Measurements from ENCODE around the gene LINGO4. TPM values are rescaled to one million over a fixed set of nuclear protein-coding genes. Genes with fewer than 3 reads are reported as not detected.

LINGO4 gene
- total and polyA plus RNA-seq, 2 of the 13 experiments (the other 11 are each of a cell fraction or from before 2014, with no cell fraction given) = 0.02 to 0.05 TPM

DNA sequence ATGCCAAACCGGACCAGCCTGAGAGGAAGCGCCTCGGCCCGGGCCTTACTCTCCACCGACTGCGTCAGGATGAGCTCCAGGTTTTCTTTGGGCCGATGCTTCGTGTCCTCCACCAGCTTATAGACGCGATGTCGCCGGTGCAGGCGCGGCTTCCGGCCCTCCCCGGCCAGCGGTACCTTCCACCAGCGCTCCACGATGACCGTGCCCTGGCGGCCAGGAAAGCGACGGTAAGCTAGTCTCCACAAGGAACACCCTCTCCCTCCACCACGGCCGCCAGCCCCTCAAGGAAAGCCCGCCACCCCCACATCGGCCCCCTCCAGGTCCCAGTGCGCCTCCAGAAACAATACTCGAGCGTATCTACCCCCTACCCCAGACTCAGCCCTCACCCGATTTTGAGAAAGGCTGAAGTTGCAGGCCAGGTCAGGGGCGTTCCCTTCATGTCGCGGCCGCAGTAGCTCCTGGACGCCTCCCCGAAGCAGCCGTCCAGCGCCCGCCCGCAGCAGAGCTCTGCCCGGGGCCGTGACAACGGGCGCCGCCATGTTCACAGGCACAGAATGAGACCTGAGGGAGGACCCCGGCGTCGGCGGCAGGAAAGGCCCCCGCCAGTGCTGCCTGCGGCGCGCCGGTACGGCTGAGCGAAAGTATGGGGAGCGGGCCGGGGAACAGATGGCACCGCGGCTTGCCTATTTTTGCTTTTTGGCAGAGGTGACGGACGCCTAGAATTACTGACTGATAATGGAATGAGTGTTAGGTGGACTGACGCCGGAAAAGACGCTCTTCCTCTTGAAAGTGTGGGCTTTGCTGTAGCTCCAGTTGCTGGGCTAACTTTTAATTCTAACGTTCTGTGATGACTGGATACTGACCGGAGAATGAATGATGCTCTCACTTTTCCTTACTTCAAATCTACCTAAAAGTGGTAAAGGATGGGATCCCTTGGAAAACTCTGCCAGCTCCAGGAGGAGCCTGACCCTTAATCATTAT is 42.0 kb downstream of the LINGO4 start, which contains the start of gene MRPL9 (continued):
- peak; percentile 53; the same call in 1 of the 2 replicates for TF ChIP-seq SP4 (CRISPR knock-in tag; IDR thresholded peaks at IDR 0.05)
- no peak for TF ChIP-seq ZNF678 (CRISPR knock-in tag; IDR thresholded peaks at IDR 0.05)
- peak; percentile 37; the same call in 1 of the 2 replicates for TF ChIP-seq E2F1 (CRISPR knock-in tag; IDR thresholded peaks at IDR 0.05)
- TF ChIP-seq EP300 (IDR thresholded peaks at IDR 0.05; ENCODE audit: low read depth in 2 of 2, low read length in 2 of 2) = no peak
- no peak for TF ChIP-seq EP300 (CRISPR knock-in tag; IDR thresholded peaks at IDR 0.05; ENCODE audit: borderline replicate concordance)
- TF ChIP-seq, protein P1, sequence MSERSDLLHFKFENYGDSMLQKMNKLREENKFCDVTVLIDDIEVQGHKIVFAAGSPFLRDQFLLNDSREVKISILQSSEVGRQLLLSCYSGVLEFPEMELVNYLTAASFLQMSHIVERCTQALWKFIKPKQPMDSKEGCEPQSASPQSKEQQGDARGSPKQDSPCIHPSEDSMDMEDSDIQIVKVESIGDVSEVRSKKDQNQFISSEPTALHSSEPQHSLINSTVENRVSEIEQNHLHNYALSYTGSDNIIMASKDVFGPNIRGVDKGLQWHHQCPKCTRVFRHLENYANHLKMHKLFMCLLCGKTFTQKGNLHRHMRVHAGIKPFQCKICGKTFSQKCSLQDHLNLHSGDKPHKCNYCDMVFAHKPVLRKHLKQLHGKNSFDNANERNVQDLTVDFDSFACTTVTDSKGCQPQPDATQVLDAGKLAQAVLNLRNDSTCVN (CRISPR knock-in tag; IDR thresholded peaks at IDR 0.05; ENCODE audit: borderline replicate concordance) = no peak
- no peak for TF ChIP-seq ZNF841 (CRISPR knock-in tag; IDR thresholded peaks at IDR 0.05; ENCODE audit: borderline replicate concordance)
- TF ChIP-seq TBX3 (IDR thresholded peaks at IDR 0.05; ENCODE audit: borderline replicate concordance) = no peak
- no peak; the same call in 1 of the 2 replicates for TF ChIP-seq ZNF235 (CRISPR knock-in tag; IDR thresholded peaks at IDR 0.05; ENCODE audit: borderline replicate concordance)
- no peak for TF ChIP-seq ATF7 (IDR thresholded peaks at IDR 0.05)
- TF ChIP-seq ATF7 (CRISPR knock-in tag; IDR thresholded peaks at IDR 0.05) = no peak
- TF ChIP-seq FOXA1 (IDR thresholded peaks at IDR 0.05) = no peak
- TF ChIP-seq FOXA1 (CRISPR knock-in tag; IDR thresholded peaks at IDR 0.05) = no peak
- TF ChIP-seq GATA4 (IDR thresholded peaks at IDR 0.05; ENCODE audit: borderline replicate concordance, low read depth) = no peak
- no peak for TF ChIP-seq ZNF230 (CRISPR knock-in tag; IDR thresholded peaks at IDR 0.05)
- TF ChIP-seq ZNF766 (CRISPR knock-in tag; IDR thresholded peaks at IDR 0.05; ENCODE audit: borderline replicate concordance) = peak; percentile 74; the same call in 1 of the 2 replicates
- no peak for TF ChIP-seq SOX5 (CRISPR knock-in tag; IDR thresholded peaks at IDR 0.05; ENCODE audit: borderline replicate concordance)
- TF ChIP-seq ZNF234 (CRISPR knock-in tag; conservative IDR thresholded peaks at IDR 0.05) = no peak
- peak; percentile 66; the same call in 1 of the 2 replicates for TF ChIP-seq SMAD3 (CRISPR knock-in tag; IDR thresholded peaks at IDR 0.05)
- TF ChIP-seq, protein P2, sequence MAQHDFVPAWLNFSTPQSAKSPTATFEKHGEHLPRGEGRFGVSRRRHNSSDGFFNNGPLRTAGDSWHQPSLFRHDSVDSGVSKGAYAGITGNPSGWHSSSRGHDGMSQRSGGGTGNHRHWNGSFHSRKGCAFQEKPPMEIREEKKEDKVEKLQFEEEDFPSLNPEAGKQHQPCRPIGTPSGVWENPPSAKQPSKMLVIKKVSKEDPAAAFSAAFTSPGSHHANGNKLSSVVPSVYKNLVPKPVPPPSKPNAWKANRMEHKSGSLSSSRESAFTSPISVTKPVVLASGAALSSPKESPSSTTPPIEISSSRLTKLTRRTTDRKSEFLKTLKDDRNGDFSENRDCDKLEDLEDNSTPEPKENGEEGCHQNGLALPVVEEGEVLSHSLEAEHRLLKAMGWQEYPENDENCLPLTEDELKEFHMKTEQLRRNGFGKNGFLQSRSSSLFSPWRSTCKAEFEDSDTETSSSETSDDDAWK (CRISPR knock-in tag; IDR thresholded peaks at IDR 0.05) = no peak
- 0 out of 2 replicates have a peak, but pooled peaks have one; percentile 27 for TF ChIP-seq ZNF652 (CRISPR knock-in tag; IDR thresholded peaks at IDR 0.05; ENCODE audit: borderline replicate concordance, low read depth)
- no peak for TF ChIP-seq ZNF543 (CRISPR knock-in tag; IDR thresholded peaks at IDR 0.05)
- TF ChIP-seq, protein P3, sequence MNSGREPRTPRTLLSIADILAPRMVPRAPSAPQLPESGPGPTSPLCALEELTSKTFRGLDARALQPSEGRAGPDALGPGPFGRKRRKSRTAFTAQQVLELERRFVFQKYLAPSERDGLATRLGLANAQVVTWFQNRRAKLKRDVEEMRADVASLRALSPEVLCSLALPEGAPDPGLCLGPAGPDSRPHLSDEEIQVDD (CRISPR knock-in tag; IDR thresholded peaks at IDR 0.05; ENCODE audit: borderline replicate concordance) = no peak
- no peak for TF ChIP-seq ZNF510 (CRISPR knock-in tag; IDR thresholded peaks at IDR 0.05; ENCODE audit: low read depth)
- TF ChIP-seq HDAC2 (CRISPR knock-in tag; IDR thresholded peaks at IDR 0.05) = peak; percentile 68
- TF ChIP-seq ZNF143 (CRISPR knock-in tag; IDR thresholded peaks at IDR 0.05) = peak; percentile 61
- peak; percentile 62; the same call in 1 of the 2 replicates for TF ChIP-seq HCFC1 (IDR thresholded peaks at IDR 0.05; ENCODE audit: low read depth, low read length)

All from HepG2 (cell line).